ENCODE results near the gene BAZ1A. TPM values are rescaled to one million over a fixed set of nuclear protein-coding genes. Genes with fewer than 3 reads are reported as not detected.

BAZ1A gene
- 10 to 100 TPM; 68.7 to 68.9 TPM for total RNA-seq

DNA sequence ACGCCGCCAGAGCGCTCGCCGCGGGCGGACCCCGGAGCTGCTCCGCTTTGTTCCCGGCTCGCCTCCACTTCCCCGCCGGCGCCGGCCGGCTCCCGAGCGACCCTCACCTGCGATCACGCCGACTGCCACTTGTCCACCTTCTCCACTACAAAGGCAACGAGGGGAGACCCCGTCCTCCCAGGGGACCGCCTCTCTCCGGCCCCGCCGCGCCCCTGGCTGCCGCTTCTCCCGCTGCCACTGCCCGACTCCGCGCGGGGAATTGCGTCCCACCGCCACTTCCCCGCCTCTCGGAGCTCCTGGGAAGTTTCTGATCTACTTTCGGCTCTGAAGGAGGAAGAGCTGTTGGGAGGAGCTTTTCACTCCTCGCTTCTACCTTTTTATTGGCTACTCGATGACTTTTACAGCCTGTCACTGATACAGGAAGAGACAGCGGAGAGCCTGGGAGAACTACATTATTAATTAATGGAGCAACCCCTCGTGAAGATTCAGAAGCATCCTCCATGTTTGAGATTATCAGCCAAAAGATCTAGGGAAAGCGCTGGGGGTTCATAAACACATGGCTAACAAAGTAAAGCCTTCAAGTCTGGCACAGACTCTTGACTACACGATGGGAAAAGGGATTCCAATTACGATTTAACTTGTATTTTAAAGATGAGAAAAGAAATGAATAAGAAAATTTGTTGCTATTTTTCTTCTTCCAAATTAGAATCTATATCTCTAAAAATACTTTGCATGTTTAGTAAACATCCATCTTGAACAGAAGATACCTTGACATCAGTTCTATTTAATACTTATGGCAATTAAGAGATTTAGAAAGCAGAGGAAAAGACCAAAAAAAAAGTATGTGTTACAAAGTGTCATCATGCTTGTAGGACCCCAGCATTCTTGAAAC lies at the start of gene BAZ1A:
Gene BAZ1A (minus strand): TSS at position 330 of the 892 bp plus-strand sequence. CDS start 756 bp downstream, outside the sequence.
- peaks cover 40% of the 10 kb centered on the region for H3K4me1 Mint-ChIP-seq
- DNase-seq: peak; percentile 45
- H3K36me3 Mint-ChIP-seq: peaks cover 38% of the 10 kb centered on the region
- peaks cover 3% of the 10 kb centered on the region for H3K27me3 Mint-ChIP-seq
- no peaks in the 10 kb centered on the region for H3K9me3 Mint-ChIP-seq
- H3K4me3 Mint-ChIP-seq: peak within 1 kb of the TSS; percentile 100
- peak within 1 kb of the TSS; percentile 100 for H3K27ac Mint-ChIP-seq

GRCh38 chr14:34920339-34920738 lies 45.2 kb upstream of the BAZ1A start:
- no peak overlapping the region for H3K4me3 Mint-ChIP-seq
- peaks cover 1% of the 10 kb centered on the region for H3K36me3 Mint-ChIP-seq
- H3K4me1 Mint-ChIP-seq: no peaks in the 10 kb centered on the region
- DNase-seq: no peak
- H3K27me3 Mint-ChIP-seq: no peaks in the 10 kb centered on the region
- H3K9me3 Mint-ChIP-seq: no peaks in the 10 kb centered on the region
- no peak overlapping the region for H3K27ac Mint-ChIP-seq

GRCh38 chr14:34913619-34914018 lies 38.5 kb upstream of the BAZ1A start:
- Mint-ChIP-seq H3K27ac (no peak overlapping the region), H3K36me3 (no peaks in the 10 kb centered on the region), H3K4me1 (peaks cover 3% of the 10 kb centered on the region), H3K4me3 (no peak overlapping the region), H3K9me3 (no peaks in the 10 kb centered on the region), H3K27me3 (no peaks in the 10 kb centered on the region)
- no peak for DNase-seq

GRCh38 chr14:34912966-34913365 lies 37.8 kb upstream of the BAZ1A start:
- H3K27ac Mint-ChIP-seq: no peak overlapping the region
- DNase-seq: no peak

GRCh38 chr14:34912182-34912581 lies 37.0 kb upstream of the BAZ1A start:
- peaks cover 3% of the 10 kb centered on the region for H3K4me1 Mint-ChIP-seq
- H3K4me3 Mint-ChIP-seq: no peak overlapping the region
- no peak overlapping the region for H3K27ac Mint-ChIP-seq
- no peaks in the 10 kb centered on the region for H3K36me3 Mint-ChIP-seq
- DNase-seq: no peak
- no peaks in the 10 kb centered on the region for H3K27me3 Mint-ChIP-seq
- no peaks in the 10 kb centered on the region for H3K9me3 Mint-ChIP-seq

More at GRCh38 chr14:34912966-34913365, 37.8 kb upstream of the BAZ1A start:
- Mint-ChIP-seq H3K27me3 (no peaks in the 10 kb centered on the region), H3K9me3 (no peaks in the 10 kb centered on the region), H3K4me1 (peaks cover 3% of the 10 kb centered on the region), H3K4me3 (no peak overlapping the region), H3K36me3 (no peaks in the 10 kb centered on the region)

DNA sequence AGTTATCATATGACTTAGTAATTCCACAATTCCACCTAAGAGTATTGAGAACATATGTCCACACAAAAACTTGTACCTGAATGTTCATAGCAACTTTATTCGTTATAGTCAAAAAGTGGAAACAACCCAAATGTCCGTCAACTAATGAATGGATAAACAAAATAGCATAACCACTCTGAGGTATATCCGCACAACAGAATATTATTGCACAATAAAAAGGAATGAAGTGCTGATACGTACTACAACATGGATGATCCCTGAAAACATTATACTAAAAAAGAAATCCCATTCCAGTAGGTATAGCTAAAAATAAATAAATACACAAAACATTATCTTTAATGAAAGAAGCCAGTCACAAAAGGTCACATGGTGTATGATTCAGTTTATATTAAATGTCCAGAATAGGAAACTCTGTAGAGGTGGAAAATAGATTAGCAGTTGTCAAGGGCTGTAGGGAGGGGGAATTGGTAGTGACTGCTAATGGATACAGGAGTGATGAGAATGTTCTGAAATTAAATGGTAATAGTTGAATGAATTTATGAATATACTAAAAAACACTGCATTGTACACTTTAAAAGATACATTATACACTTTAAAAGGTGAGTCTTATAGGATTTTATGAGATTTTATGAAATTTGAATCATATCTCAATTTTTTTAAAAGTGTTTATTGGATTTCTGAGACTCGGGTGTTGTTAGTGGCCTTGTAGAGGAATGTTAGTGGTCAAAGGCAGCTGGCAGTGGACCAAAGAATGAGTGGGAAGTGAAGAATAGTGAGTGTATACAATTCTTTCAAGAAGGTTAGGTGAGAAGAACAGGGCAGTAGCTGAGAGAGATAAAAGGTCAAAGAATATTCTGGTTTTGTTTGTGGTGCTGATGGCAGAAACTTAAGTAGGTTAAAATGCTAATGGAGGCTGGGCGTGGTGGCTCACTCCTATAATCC lies 36.3 kb upstream of the BAZ1A start:
- H3K36me3 Mint-ChIP-seq: no peaks in the 10 kb centered on the region
- H3K9me3 Mint-ChIP-seq: no peaks in the 10 kb centered on the region
- DNase-seq: no peak
- H3K4me1 Mint-ChIP-seq: peaks cover 3% of the 10 kb centered on the region
- H3K4me3 Mint-ChIP-seq: no peak overlapping the region
- no peak overlapping the region for H3K27ac Mint-ChIP-seq
- no peaks in the 10 kb centered on the region for H3K27me3 Mint-ChIP-seq

DNA sequence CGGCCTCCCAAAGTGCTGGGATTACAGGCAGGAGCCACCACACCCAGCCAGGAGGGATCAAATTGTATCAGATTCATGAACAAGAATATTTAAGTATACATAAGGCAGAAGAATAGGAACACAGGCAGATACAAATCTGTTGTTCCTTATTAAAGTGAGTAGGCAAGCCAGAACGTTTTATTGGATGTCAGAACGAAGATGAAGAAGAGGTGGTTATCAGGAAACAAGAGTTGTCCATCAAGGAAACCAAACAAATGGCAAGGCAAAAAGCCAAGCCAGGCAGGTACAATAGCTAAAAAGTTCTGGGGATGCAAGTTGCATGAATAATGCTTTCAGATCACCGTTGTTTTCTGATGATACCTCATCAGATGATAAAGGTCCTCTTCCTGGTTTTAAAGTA lies 31.1 kb upstream of the BAZ1A start:
- no peak for DNase-seq
- H3K27ac Mint-ChIP-seq: no peak overlapping the region
- no peaks in the 10 kb centered on the region for H3K36me3 Mint-ChIP-seq
- no peaks in the 10 kb centered on the region for H3K9me3 Mint-ChIP-seq
- no peak overlapping the region for H3K4me3 Mint-ChIP-seq
- no peaks in the 10 kb centered on the region for H3K27me3 Mint-ChIP-seq
- H3K4me1 Mint-ChIP-seq: no peaks in the 10 kb centered on the region

GRCh38 chr14:34895277-34895676 lies 20.1 kb upstream of the BAZ1A start:
- Mint-ChIP-seq H3K9me3 (no peaks in the 10 kb centered on the region), H3K36me3 (no peaks in the 10 kb centered on the region), H3K4me1 (peaks cover 6% of the 10 kb centered on the region), H3K27ac (no peak overlapping the region), H3K4me3 (no peak overlapping the region), H3K27me3 (no peaks in the 10 kb centered on the region)
- DNase-seq: no peak

DNA sequence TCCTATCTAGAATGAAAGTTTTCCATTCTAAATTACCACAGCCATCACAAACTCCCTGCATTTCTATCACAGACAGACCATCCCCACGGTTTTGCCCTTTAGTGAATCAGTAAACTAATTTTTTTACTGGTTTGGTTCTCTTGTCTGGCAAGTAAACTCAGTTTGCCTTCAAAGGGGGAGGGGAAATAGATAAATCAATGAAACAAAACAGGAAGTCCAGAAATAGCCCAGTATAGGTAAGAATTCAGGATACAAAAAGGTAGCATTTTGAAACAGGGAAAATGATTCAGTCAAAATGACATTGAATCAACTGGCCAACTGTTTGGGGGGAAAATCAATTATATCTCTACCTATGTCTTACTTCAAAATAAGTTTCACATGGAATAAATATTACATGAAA lies 15.8 kb upstream of the BAZ1A start:
- Mint-ChIP-seq H3K27me3 (no peaks in the 10 kb centered on the region), H3K4me1 (peaks cover 6% of the 10 kb centered on the region), H3K36me3 (no peaks in the 10 kb centered on the region), H3K4me3 (no peak overlapping the region), H3K9me3 (no peaks in the 10 kb centered on the region), H3K27ac (no peak overlapping the region)
- no peak for DNase-seq

DNA sequence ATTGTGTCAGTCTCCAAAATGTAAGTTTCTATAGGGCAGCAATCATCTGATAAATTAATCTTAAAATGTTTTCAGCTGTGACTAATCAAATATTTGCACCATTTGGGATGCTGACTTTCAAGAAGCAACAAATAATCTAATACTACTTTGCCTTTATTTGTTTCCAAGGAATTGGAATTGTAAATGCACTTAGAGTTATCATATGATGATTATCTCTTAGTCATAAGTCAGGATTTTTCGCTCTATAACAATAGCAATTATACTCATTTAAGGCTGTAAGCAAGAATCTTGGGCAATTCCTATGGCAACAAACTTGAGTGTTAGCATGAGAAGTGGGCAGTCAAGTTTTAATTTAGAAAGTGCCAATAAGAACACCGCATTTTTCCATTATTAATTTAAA lies 13.0 kb upstream of the BAZ1A start:
- DNase-seq: no peak
- Mint-ChIP-seq H3K4me1 (peaks cover 6% of the 10 kb centered on the region), H3K9me3 (no peaks in the 10 kb centered on the region), H3K4me3 (no peak overlapping the region), H3K27me3 (no peaks in the 10 kb centered on the region), H3K36me3 (no peaks in the 10 kb centered on the region), H3K27ac (no peak overlapping the region)

GRCh38 chr14:34883954-34884353 lies 8.8 kb upstream of the BAZ1A start:
- no peak for DNase-seq
- Mint-ChIP-seq H3K9me3 (no peaks in the 10 kb centered on the region), H3K4me1 (no peaks in the 10 kb centered on the region), H3K27me3 (no peaks in the 10 kb centered on the region), H3K4me3 (no peak overlapping the region), H3K36me3 (no peaks in the 10 kb centered on the region), H3K27ac (no peak overlapping the region)

- Mint-ChIP-seq H3K27ac (peak overlapping the region; percentile 97), H3K27me3 (peaks cover 3% of the 10 kb centered on the region), H3K4me1 (peaks cover 43% of the 10 kb centered on the region), H3K36me3 (peaks cover 40% of the 10 kb centered on the region), H3K9me3 (no peaks in the 10 kb centered on the region), H3K4me3 (peak overlapping the region; percentile 96)
- peak; percentile 65 for DNase-seq
These were observed 652 bp downstream of the BAZ1A start for GRCh38 chr14:34874386-34875030.

DNA sequence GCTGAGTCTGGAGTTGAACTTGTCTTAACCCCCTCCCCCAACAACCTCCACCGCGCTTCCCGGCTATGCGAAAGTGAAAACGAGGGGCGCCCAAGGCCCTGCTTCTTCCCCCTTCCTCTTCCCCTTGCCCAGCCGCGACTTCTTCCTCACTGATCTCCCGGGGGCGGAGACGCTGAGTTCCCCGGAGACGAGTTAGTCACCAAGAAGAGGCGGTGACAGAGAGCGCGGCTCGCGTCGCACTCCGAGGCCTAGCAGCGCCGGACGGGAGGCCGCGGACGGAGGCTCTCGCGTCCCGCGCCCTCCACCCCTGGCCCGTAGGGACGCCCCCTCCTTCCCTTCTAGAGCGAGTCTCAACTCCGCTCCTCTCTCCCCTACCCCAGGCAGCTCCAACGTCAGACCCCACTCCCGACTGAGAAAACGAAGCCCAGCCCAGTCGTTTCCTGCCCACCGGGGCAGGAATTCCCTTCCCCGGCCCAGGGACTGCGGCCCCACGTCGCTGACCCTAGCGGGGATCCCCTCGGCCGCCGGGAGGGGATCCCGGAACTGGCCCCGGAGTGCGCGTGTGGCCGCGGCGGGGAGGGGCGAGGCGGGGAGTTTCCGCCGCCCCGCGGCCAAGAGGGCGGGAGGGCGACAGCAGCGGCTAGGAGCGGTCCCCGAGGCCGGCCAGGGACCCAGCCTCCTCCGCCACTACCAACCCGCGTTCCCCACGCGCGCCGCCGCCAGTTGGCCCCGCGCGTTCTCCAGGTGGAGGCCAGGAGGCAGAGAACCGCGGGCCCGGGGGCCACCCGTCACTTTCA lies 1.4 kb downstream of the BAZ1A start:
- Mint-ChIP-seq H3K4me1 (peaks cover 47% of the 10 kb centered on the region), H3K36me3 (peaks cover 40% of the 10 kb centered on the region), H3K9me3 (no peaks in the 10 kb centered on the region), H3K27me3 (peaks cover 3% of the 10 kb centered on the region), H3K27ac (peak overlapping the region; percentile 97), H3K4me3 (peak overlapping the region; percentile 96)
- DNase-seq: peak; percentile 91

Measured in activated naive CD8-positive, alpha-beta T cell treated with anti-CD3 and anti-CD28 coated beads for 36 hours (primary cell).